ENCODE results near the gene AFF3. TPM values are rescaled to one million over a fixed set of nuclear protein-coding genes. Genes with fewer than 3 reads are reported as not detected.

The AFF3 gene
- total RNA-seq, 2 donors from 2014 or later = 10.8 to 16.2 TPM

GRCh38 chr2:100021791-100022340 lies 120.5 kb downstream of the AFF3 start:
- Histone ChIP-seq H3K27ac (no peak overlapping the region), H3K27me3 (no peaks in the 10 kb centered on the region), H3K4me3 (no peak overlapping the region), H3K4me1 (no peaks in the 10 kb centered on the region), H3K9me3 (no peaks in the 10 kb centered on the region), H3K36me3 (no peaks in the 10 kb centered on the region)
- DNase-seq (ENCODE audit: low spot score) = no peak
- TF ChIP-seq, protein P1, sequence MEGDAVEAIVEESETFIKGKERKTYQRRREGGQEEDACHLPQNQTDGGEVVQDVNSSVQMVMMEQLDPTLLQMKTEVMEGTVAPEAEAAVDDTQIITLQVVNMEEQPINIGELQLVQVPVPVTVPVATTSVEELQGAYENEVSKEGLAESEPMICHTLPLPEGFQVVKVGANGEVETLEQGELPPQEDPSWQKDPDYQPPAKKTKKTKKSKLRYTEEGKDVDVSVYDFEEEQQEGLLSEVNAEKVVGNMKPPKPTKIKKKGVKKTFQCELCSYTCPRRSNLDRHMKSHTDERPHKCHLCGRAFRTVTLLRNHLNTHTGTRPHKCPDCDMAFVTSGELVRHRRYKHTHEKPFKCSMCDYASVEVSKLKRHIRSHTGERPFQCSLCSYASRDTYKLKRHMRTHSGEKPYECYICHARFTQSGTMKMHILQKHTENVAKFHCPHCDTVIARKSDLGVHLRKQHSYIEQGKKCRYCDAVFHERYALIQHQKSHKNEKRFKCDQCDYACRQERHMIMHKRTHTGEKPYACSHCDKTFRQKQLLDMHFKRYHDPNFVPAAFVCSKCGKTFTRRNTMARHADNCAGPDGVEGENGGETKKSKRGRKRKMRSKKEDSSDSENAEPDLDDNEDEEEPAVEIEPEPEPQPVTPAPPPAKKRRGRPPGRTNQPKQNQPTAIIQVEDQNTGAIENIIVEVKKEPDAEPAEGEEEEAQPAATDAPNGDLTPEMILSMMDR (IDR thresholded peaks at IDR 0.05) = no peak

- Histone ChIP-seq H3K27me3 (no peaks in the 10 kb centered on the region), H3K9me3 (no peaks in the 10 kb centered on the region), H3K36me3 (no peaks in the 10 kb centered on the region), H3K4me1 (peaks cover 0 to under 1% of the 10 kb centered on the region in 2 donors), H3K27ac (no peak overlapping the region), H3K4me3 (no peak overlapping the region)
- TF ChIP-seq, protein P1 (IDR thresholded peaks at IDR 0.05) = no peak
- DNase-seq (ENCODE audit: low spot score) = no peak
Measured at GRCh38 chr2:100019499-100019898, 122.9 kb downstream of the AFF3 start.

- Histone ChIP-seq H3K27ac (no peak overlapping the region), H3K27me3 (no peaks in the 10 kb centered on the region), H3K9me3 (no peaks in the 10 kb centered on the region), H3K36me3 (no peaks in the 10 kb centered on the region), H3K4me1 (peaks cover 0 to 9% of the 10 kb centered on the region in 2 donors), H3K4me3 (no peak overlapping the region)
- no peak for DNase-seq (ENCODE audit: low spot score)
- TF ChIP-seq, protein P1 (IDR thresholded peaks at IDR 0.05) = no peak
Measured at GRCh38 chr2:100018341-100019193, 123.8 kb downstream of the AFF3 start.

GRCh38 chr2:100017633-100018032 lies 124.8 kb downstream of the AFF3 start:
- Histone ChIP-seq H3K27me3 (no peaks in the 10 kb centered on the region), H3K27ac (no peak overlapping the region), H3K9me3 (no peaks in the 10 kb centered on the region), H3K36me3 (no peaks in the 10 kb centered on the region), H3K4me1 (peaks cover 0 to 12% of the 10 kb centered on the region in 2 donors), H3K4me3 (no peak overlapping the region)
- TF ChIP-seq, protein P1 (IDR thresholded peaks at IDR 0.05) = no peak
- DNase-seq (ENCODE audit: low spot score) = no peak

DNA sequence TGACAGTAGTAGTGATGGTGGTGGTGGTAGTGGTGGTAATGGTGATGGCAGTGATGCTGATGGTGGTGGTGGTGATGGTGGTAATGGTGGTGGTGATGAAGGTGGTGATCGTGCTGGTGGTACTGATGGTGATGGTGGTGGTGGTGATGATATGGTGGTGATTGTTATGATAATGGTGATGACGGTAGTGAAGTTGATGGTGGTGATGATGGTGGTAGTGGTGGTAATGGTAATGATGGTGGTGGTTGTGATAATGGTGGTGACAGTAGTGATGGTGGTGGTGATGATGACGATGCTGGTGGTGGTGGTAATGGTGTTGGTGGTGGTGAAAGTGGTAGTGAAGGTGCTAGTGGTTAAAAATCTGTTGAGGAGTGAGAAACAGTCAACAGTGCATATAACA lies 125.6 kb downstream of the AFF3 start:
- Histone ChIP-seq H3K36me3 (no peaks in the 10 kb centered on the region), H3K27ac (no peak overlapping the region), H3K9me3 (no peaks in the 10 kb centered on the region), H3K4me1 (peaks cover 0 to 12% of the 10 kb centered on the region in 2 donors), H3K4me3 (no peak overlapping the region), H3K27me3 (no peaks in the 10 kb centered on the region)
- no peak for DNase-seq (ENCODE audit: low spot score)
- TF ChIP-seq, protein P1 (IDR thresholded peaks at IDR 0.05) = no peak
